Stomach smooth muscle (tissue), 2 donors: ENCODE data around the gene CECR2.

ENCODE experiments used
- H3K27ac ChIP-seq: one replicate; pipeline ENCODE4 v1.7.0; 2013; ENCODE audit warnings: mild to moderate bottlenecking, low read length, inconsistent platforms
- H3K27me3 ChIP-seq, 2 donors: one replicate each; pipeline ENCODE4 v1.7.0; 2013; ENCODE audit warnings: low read length in 2 of 2; ENCODE audit not compliant: insufficient read depth in 2 of 2, control insufficient read depth in 1 of 2
- H3K36me3 ChIP-seq, 2 donors: one replicate each; pipeline ENCODE4 v1.7.0; 2013; ENCODE audit warnings: low read length in 2 of 2; ENCODE audit not compliant: control insufficient read depth in 2 of 2, insufficient read depth in 2 of 2
- H3K4me1 ChIP-seq: one replicate; pipeline ENCODE4 v1.7.0; 2013; ENCODE audit warnings: low read length; ENCODE audit not compliant: control insufficient read depth, insufficient read depth
- H3K4me3 ChIP-seq, 2 donors: one replicate each; pipeline ENCODE4 v1.7.0; 2013; ENCODE audit warnings: low read length in 2 of 2
- H3K9ac ChIP-seq, 2 donors: one replicate each; pipeline ENCODE4 v1.7.0; 2013; ENCODE audit warnings: low read length in 2 of 2, mild to moderate bottlenecking in 1 of 2
- H3K9me3 ChIP-seq, 2 donors: one replicate each; pipeline ENCODE4 v1.7.0; 2013; ENCODE audit warnings: low read length in 2 of 2; ENCODE audit not compliant: control insufficient read depth in 2 of 2
- donor health status: healthy.
- donor health status: Pancreatic carcinoma.

The CECR2 gene

GRCh38 chr22:17446698-17447097 lies 77.4 kb downstream of the CECR2 start:
- Histone ChIP-seq H3K27ac (no peak overlapping the region), H3K27me3 (peaks cover 0 to 3% of the 10 kb centered on the region in 2 donors), H3K36me3 (no peaks in the 10 kb centered on the region), H3K4me3 (no peak overlapping the region), H3K9ac (no peak overlapping the region), H3K9me3 (no peaks in the 10 kb centered on the region), H3K4me1 (no peaks in the 10 kb centered on the region)

- Histone ChIP-seq H3K4me3 (no peak overlapping the region), H3K36me3 (no peaks in the 10 kb centered on the region), H3K27ac (no peak overlapping the region), H3K9ac (no peak overlapping the region), H3K27me3 (no peaks in the 10 kb centered on the region), H3K4me1 (no peaks in the 10 kb centered on the region), H3K9me3 (no peaks in the 10 kb centered on the region)
These were observed 82.1 kb downstream of the CECR2 start for GRCh38 chr22:17451316-17451715.

- H3K9me3 ChIP-seq, result no peaks in the 10 kb centered on the region
- H3K27ac ChIP-seq, result no peak overlapping the region
- no peak overlapping the region for H3K4me3 ChIP-seq
- H3K36me3 ChIP-seq, result no peaks in the 10 kb centered on the region
- peaks cover 2 to 3% of the 10 kb centered on the region in 2 donors for H3K27me3 ChIP-seq
- H3K4me1 ChIP-seq, result no peaks in the 10 kb centered on the region
- no peak overlapping the region for H3K9ac ChIP-seq
These were observed 91.6 kb downstream of the CECR2 start for GRCh38 chr22:17460895-17461294.

GRCh38 chr22:17470880-17471500 lies 101.7 kb downstream of the CECR2 start:
- H3K27me3 ChIP-seq, result peaks cover 4 to 8% of the 10 kb centered on the region in 2 donors
- H3K9me3 ChIP-seq, result no peaks in the 10 kb centered on the region
- no peak overlapping the region for H3K9ac ChIP-seq
- H3K36me3 ChIP-seq, result no peaks in the 10 kb centered on the region
- H3K27ac ChIP-seq, result no peak overlapping the region
- H3K4me3 ChIP-seq, result no peak overlapping the region
- H3K4me1 ChIP-seq, result peaks cover 5% of the 10 kb centered on the region

GRCh38 chr22:17471886-17472535 lies 102.8 kb downstream of the CECR2 start:
- H3K9ac ChIP-seq, result no peak overlapping the region
- H3K9me3 ChIP-seq, result no peaks in the 10 kb centered on the region
- peaks cover 5% of the 10 kb centered on the region for H3K4me1 ChIP-seq
- H3K27ac ChIP-seq, result no peak overlapping the region
- no peak overlapping the region for H3K4me3 ChIP-seq
- H3K36me3 ChIP-seq, result no peaks in the 10 kb centered on the region
- H3K27me3 ChIP-seq, result peaks cover 4 to 8% of the 10 kb centered on the region in 2 donors

- H3K9ac ChIP-seq, result no peak overlapping the region
- no peak overlapping the region for H3K27ac ChIP-seq
- H3K4me1 ChIP-seq, result peaks cover 5% of the 10 kb centered on the region
- H3K9me3 ChIP-seq, result no peaks in the 10 kb centered on the region
- H3K27me3 ChIP-seq, result peaks cover 4 to 12% of the 10 kb centered on the region in 2 donors
- H3K36me3 ChIP-seq, result no peaks in the 10 kb centered on the region
- no peak overlapping the region for H3K4me3 ChIP-seq
These were observed 103.7 kb downstream of the CECR2 start for GRCh38 chr22:17472932-17473331.

- no peaks in the 10 kb centered on the region for H3K36me3 ChIP-seq
- peaks cover 5% of the 10 kb centered on the region for H3K4me1 ChIP-seq
- peaks cover 6 to 12% of the 10 kb centered on the region in 2 donors for H3K27me3 ChIP-seq
- H3K27ac ChIP-seq, result no peak overlapping the region
- no peak overlapping the region for H3K9ac ChIP-seq
- no peaks in the 10 kb centered on the region for H3K9me3 ChIP-seq
- no peak overlapping the region for H3K4me3 ChIP-seq
These were observed 106.3 kb downstream of the CECR2 start for GRCh38 chr22:17475318-17476230.

- Histone ChIP-seq H3K27me3 (peaks cover 6 to 9% of the 10 kb centered on the region in 2 donors), H3K4me1 (peaks cover 5% of the 10 kb centered on the region), H3K9me3 (no peaks in the 10 kb centered on the region), H3K9ac (no peak overlapping the region), H3K27ac (no peak overlapping the region), H3K4me3 (no peak overlapping the region), H3K36me3 (no peaks in the 10 kb centered on the region)
These were observed 107.6 kb downstream of the CECR2 start for GRCh38 chr22:17476838-17477237.

- no peaks in the 10 kb centered on the region for H3K36me3 ChIP-seq
- H3K9me3 ChIP-seq, result no peaks in the 10 kb centered on the region
- H3K9ac ChIP-seq, result no peak overlapping the region
- H3K27ac ChIP-seq, result no peak overlapping the region
- H3K27me3 ChIP-seq, result peaks cover 6 to 9% of the 10 kb centered on the region in 2 donors
- H3K4me1 ChIP-seq, result peaks cover 5% of the 10 kb centered on the region
- peak overlapping the region in 1 of 2 donors; percentile 53 for H3K4me3 ChIP-seq
These were observed 108.2 kb downstream of the CECR2 start for GRCh38 chr22:17477391-17477833.

- Histone ChIP-seq H3K4me1 (peaks cover 2% of the 10 kb centered on the region), H3K27me3 (peaks cover 6 to 9% of the 10 kb centered on the region in 2 donors), H3K9ac (no peak overlapping the region), H3K4me3 (no peak overlapping the region), H3K36me3 (no peaks in the 10 kb centered on the region), H3K9me3 (no peaks in the 10 kb centered on the region), H3K27ac (no peak overlapping the region)
These were observed 109.9 kb downstream of the CECR2 start for GRCh38 chr22:17479135-17479534.
